WI38 (cell line): ENCODE measurements around the gene GPR4.

Experiments
- H3K4me3 ChIP-seq: 2 replicates; pipeline ENCODE4 v1.5.1; 2011; ENCODE audit warnings: low read depth, mild to moderate bottlenecking, control low read depth, low read length
- CTCF ChIP-seq: IDR thresholded peaks from 2 replicates; pipeline ENCODE4 v1.5.1; 2012; ENCODE audit warnings: low read depth, mild to moderate bottlenecking, control low read depth, low read length

The GPR4 gene

DNA sequence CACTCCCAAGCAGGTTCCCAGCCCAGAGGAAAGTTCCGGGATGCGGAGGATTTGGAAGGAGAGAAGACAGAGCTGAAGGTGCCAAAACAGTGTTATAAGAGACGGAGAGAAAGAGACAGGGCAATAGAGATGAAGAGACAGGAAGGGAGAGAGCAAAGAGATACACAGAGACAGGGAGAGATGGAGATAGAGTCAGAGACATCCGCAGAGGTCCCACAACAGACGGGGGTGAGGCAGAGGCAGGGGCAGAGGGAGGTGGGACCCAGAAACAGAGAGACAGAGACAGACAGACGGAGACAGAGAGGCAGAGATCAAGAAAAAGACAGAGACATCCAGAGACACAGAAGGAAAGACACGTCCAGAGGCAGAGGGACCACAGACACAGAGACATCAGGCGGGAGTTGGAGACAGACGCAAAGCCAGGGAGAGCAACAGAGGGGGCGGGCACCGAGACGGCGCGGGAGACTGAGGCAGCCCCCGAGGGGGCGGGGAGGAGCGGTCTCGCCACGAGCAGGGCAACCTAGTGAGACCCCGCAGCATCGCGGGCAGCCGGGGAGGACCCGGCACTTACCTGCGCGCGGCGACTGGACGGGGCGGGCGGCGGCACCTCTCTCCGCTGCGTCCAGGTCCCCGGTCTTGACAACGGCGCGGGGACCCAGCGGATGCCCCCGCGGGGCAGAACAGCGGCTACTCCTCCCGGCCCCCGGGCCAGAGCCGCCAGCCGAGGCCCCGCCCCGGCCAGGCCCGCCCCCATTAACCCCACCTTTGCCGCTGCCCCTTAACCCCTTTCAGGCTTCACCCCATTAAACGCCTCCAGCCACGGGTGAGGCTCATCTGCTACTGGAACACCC, at the start of gene GPR4:
Gene GPR4 (minus strand): TSS at position 689 of the 851 bp plus-strand sequence. CDS start 10,346 bp downstream, outside the sequence.
- H3K4me3 ChIP-seq = no peak within 1 kb of the TSS
- no peak for TF ChIP-seq CTCF

DNA sequence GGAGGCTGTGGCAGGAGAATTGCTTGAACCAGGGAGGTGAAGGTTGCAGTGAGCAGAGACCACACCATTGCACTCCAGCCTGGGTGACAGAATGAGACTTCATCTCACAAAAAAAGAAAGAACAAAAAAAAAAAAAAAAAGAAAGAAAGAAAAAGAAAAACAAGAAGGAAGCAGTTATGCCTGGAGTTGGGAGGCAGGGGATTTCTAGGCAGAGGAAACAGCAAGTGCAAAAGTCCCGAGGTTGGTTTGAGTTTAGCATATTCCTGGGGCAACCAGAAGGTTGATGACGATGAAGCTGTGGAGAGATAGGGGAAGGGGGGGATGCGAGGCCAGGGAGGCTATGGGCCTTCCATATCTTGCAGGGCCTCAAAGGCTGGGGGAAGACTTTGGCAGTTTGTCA, 48.7 kb upstream of the GPR4 start:
- TF ChIP-seq CTCF = no peak
- H3K4me3 ChIP-seq = no peak overlapping the region

GRCh38 chr19:45646345-45646698, 44.3 kb upstream of the GPR4 start:
- H3K4me3 ChIP-seq = peak overlapping the region; percentile 58
- TF ChIP-seq CTCF = no peak

GRCh38 chr19:45645631-45646344, 43.8 kb upstream of the GPR4 start:
- peak overlapping the region; percentile 58 for H3K4me3 ChIP-seq
- TF ChIP-seq CTCF = no peak

DNA sequence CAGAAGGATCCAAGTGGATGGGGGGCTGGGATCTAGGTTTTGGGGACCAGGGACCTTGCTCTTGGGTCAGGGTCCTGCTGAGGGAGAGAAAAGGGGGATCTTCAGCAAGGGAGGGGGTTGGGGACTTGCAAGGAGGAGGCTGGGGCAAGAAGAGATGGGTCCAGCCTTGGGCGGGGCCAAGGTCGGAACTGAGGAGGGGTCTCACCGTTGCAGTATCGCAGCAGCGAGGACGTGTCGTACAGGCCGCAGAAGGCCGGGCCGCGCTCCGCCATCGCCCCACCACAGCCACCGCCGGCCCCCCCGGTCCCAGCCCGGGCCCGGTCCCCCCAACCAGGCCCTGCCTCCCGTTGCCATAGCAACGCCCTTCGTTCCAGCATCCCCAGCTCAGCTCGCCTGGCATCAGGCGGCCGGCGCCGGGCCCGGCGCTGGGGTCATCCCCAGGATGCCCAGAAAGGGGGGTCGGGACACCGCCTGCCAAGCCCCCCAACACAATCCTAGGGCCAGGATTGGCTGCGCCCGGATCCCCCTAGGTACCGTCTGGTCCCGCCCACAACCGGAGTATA, 43.1 kb upstream of the GPR4 start:
- TF ChIP-seq CTCF = no peak
- H3K4me3 ChIP-seq = peak overlapping the region; percentile 58

DNA sequence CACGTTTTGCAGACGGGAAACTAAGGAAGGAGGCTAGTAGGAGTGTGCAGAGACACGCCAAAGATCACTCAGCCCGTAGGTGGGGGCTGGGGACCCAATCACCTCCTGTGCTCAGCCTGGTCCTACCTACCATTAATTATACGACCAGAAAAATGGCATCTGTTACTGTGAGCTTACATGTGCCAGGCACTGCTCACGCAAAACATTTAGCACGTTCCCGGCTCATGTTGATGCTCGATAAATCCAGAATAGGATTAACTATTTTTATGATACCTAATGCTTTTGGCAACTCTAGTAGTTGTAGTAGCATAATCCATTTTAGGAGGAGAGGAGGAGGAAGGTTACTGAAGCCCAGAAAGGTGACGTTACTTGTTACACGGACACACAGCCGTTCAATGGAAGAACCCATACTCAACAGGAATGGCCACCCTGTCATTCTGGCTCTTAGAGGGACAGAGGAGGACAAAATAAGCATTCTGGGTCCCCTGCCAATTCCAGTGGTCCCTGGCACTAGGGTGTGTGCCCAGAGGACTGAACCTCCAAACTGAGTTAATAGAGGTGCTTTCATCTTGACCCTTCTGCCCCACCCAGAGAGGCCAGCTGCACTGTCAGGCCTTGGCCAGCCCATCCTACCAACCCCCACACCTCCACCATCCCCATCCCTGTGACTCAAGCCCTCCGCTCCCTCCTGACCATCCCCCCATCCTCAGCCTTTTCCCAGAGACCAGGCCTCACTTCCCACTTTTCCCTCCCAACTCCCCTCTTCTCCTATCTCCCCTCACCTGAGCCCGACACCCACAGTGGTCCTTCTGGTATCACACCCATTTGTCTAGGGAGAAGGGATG, 42.1 kb upstream of the GPR4 start:
- H3K4me3 ChIP-seq = no peak overlapping the region
- no peak for TF ChIP-seq CTCF
